Hematopoietic multipotent progenitor cell treated with erythropoietin and hydrocortisone succinate and interleukin-3 and kit ligand, for 4 days (in vitro differentiated cells): ENCODE measurements around the gene MOBP.

Source experiments
- DNase-seq: peaks from one replicate; pipeline ENCODE4 v3.0.0-alpha.2; 2015

MOBP gene

DNA sequence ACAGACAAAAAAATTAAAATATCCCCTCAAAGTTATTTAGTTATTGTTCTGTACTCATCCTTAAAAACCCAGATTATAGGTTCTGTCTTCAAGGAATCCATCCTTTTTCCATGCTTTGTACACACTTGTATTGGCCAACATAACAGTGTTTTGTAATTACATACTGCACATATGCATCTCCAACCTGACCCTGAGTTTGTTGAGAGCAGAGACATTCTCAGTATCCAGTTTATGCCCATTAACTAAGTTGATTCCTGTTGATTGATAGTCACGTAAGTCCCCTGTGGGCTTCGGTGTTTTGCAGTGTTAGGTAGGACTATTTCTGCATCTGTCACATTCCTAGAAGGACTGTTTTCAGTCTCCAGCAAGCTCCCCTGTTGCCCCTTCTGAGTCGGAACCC lies 33.6 kb downstream of the MOBP start:
- DNase-seq: no peak

DNA sequence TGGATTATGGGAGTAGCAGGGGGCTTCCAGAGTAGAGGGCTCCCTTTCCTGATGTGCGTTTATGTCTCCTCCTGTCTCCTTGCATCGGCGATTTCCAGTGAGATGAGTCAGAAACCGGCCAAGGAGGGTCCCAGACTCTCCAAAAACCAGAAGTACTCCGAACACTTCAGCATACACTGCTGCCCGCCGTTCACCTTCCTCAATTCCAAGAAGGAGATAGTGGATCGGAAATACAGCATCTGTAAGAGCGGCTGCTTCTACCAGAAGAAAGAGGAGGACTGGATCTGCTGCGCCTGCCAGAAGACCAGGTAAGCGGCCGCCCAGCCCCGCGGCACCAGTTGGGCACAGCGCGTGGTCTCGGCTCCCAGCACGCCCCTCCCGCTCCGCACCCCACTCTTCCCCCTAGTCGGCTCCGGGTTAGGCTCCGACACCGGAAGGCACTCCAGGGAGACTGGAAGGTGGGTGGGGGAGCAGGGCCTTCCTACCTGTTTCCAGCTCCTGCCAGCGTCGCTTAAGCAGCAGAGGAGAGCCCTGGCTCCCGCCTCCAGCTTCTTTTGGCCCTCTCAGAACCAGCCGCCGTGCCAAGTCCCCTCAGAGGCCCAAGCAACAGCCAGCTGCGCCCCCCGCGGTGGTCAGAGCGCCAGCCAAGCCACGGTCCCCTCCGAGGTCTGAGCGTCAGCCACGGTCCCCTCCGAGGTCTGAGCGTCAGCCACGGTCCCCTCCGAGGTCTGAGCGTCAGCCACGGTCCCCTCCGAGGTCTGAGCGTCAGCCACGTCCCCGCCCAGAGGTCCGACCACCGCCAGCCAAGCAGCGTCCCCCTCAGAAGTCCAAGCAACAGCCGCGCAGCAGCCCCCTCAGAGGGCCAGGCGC lies 34.7 kb downstream of the MOBP start:
- DNase-seq: peak; percentile 24

DNA sequence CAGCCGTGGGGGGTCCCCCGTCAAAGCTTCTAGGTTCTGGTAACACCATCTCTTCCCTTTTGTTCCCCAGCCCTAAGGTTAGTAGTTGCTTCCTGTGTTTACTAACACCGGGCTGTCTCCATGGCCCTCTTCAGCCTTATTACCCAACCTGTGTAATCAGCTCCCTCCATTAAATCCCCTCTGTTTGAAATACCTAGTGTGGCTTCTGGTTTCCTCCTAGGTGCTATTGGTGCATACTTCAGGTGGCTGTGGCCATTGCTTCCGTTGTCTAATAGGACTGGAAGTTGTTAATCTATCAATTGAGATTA lies 35.3 kb downstream of the MOBP start:
- no peak for DNase-seq

DNA sequence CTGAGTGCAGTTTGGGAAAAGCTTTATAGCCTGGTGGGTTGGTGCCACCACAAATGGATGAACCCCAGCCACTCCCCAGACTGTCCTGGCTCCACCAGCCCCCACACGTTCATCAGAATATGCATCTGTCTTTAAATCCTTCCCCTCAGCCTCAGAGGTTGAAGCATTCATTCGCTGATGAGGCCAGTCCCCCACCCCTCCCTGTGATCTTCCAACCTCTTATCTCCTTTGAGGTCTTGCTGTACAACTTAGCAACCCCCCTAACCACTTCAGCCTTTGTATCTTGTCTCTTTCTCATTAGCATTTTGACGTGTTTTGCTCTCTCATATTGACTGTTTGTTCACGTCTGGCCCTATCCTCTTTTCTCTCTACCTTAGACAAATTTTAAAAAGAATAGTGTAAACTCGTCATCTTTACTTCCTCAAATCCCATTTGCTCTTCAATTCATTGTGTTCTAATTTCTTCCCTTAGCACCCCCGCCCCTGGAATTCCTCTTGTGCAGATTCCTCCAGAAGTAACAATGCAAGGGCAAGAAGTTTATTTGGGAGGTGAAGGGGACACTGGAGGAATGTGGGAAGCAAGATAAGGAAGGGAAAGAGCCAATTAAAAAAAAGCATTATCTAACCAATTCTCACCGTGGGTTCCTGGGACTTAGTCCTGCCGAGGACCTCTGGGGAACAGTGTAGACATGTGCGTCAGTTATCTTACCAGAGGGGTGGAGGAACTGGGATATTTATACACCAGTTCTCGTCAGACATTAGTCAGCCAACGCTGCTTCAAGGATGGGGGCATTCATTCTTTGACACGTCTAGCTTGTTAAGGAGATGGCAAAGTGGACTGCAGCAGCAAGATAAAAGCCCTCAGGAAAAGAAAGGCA lies 38.6 kb downstream of the MOBP start:
- peak; percentile 55 for DNase-seq

DNA sequence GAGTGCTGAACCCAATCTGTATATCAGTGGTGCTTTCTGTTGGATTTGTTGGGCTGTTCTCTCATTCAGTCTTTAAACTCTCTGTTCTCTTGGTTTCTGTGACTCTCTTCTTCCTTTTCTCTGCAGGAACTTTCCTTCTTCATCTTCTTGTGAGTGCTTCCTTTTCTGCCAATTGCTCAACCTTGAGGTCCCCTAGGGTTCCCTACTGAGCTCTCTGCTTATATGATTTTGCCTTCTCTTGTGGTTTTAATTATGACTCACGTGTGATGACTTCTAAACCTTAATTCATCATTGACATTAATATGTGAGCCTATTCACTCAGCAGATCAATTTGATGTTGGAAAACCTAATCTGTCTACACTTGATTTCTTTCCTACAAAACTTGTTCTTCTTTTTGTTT lies 39.4 kb downstream of the MOBP start:
- peak; percentile 44 for DNase-seq

DNA sequence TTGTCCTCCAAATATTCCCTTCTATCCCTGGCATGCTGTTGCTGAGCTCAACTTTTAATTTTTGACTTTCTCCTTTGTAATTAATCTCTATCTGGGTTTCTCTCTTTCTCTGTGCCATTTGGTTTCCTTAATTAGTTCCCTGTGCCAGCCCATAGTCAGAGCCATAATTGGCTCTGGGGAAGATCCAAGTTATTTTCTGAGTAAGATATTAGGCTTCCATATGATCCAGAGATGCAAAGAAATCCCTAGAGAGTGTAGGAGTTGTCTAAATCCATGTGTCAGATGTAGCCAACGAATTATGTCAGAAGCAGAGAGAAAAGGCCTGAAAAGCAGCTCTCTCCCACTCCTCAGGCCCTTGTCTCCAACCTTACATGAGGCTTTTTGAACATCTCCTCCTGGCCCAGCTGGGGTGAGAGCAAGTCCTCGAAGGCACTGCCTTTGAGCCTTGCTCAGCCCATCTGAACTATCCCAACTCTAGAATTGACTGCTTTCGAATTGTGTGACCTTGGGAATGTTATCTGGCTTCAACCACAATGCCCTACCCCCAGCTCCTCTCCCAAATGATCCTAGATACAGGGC lies 46.4 kb downstream of the MOBP start:
- DNase-seq: no peak

DNA sequence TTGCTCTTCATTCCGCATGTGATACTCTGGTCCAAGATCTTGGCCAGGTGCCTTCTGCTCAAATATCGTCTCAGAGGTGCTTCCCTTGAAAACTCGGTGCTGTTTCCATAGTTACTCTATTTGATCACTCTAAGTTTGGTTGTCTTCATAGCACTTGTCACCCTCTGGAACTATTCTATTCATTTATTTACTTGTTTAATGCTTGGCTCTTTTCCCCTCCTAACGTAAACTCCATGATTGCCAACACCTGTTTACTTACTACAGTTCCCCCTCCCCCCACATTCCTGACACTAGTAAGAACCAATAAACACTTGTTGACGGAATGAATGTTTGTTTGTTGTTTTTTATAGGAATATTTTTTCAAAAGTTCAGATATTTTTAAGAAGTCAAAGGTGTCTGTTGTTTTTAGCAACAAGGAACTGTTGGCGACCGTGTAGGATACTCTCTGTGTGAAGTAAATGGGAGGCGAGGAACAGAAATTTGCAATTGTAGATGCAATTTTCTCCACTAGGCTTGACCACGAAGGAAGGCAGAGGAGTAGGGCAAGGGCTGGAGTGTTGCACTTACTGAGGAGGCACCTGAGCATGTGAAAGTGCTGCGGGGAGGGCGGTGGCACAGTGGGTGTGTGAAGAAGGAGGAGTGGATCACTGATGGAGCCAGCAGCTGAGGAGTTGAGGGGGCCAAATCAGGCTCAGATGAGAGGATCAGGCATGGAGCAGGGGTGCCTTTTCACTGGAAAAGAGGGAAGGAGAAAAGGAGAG lies 48.4 kb downstream of the MOBP start:
- DNase-seq: no peak

DNA sequence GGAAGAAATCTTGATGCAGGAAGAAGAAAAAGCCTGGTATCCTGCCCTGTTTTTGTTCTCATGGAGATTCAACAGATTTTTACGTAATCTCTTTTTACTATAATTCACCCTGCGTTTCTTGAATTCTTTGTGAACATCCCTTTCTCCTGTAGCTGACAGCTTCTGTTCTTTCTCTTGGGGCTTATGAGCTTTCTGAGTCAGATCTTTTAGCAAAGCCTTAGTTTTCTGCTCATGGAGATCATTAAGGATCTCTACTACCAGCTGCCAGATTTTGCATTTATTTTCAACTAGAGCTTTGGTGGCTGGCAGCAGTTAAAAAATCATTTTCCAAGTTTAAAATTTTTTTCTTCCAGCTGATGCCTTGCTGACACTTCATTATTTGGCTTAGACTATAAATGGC lies 51.6 kb downstream of the MOBP start:
- DNase-seq: no peak

DNA sequence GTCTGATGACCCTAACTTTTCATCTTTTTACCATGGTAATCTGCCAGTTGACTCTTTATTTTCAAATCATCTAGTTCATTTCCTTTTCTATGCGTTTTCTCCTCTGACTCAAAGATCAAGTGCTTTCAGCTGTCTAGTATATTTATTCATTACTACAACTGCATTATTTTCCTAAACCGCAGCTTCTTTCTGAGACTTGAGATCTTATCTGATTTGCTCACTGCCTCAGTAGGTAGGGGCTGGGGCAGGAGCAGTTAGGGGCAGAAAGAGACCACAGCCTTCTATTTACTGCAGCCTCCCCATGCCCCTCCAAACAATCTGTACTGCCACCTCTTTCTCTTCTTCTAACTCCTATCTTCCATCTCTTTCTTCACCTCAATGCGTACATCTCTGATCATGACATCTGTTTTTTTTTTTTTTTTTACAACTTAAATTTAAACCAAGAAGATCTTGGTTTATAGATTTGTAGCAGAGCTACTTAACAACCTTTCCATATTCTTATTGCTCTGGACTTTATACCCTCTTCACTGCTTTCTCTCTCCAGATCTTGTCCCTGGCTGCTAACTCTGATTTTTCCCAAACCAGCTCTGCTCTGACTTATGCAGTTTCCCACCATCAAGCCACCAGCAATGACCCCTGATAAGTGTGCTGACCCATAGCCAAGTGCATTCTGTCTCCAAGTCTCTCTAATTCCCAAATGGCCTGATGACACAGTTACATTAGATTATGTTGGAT lies 52.2 kb downstream of the MOBP start:
- no peak for DNase-seq

DNA sequence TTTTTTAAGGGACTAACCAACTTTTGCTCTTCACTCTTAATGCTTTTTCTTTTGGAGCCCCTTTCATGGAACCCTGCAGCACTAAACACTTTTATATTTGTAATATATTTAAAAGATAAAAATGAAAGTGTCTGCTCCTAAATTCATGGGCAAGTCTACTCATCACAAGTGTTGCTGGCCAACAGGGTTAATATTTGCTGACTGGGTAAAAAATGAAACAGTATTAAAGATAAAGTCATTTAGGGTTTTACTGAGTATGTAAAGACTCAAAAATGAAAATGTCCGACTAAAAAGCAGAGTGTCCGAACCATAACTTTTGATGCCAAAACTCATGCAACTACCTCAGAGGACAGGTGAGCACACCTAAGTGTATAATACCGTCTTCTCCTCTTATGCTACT lies 54.0 kb downstream of the MOBP start:
- no peak for DNase-seq

DNA sequence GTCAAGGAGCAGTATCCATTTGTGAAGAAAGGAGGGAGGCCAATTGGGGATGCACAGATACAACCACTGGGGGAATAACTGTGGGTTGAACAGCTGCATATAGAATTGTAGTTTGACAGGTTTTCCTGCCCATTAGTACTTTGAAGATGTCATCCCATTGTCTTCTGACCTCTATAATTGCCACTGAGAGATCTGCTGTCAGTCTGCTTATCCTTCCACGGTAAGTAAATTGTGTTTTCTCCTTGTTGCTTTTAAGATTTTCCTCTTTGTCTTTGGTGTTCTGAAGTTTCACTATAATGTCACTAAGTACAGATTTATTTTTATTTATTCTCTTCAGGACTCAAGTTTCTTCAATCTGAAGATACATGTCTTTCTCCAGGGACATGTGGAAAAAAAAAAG lies 56.6 kb downstream of the MOBP start:
- peak; percentile 27 for DNase-seq

DNA sequence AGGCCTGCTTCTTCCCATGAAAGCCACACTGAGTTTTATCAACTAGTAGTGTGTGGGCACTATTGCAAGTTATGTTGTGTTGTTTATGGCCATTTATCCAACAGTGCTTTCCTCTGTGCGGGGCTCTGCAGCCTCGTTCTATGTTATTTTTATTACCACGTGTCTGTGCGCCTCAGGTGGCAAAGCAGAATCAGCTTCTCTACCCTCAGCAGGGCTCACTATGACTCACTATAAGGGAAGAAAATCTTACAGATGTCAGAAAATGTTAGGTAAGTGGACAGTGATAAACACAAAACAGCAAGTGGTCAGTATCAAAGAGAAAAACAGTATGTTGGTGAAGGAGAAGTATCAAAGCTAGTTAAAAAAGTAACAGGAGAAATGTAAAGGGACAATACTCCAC lies 61.4 kb downstream of the MOBP start:
- DNase-seq: no peak

DNA sequence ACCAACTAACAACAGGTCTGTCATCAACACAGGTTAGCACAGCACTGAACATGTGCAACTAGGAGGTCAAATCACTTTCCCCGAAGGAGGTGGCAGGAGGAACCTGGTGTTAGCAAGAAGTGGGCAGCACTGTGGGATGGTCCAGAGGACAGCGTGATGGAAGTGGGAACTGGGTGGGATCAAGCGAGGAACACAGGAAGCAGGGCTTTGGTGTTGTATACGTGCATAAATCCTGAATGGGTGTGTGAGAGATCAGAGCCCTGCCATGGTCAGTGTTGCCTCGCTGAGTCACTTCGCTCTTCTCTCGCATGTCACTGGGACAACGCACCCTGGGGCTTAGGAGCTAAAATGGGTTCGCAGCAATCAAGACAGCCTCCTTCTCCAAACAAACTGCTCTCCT lies 62.1 kb downstream of the MOBP start:
- DNase-seq: no peak

DNA sequence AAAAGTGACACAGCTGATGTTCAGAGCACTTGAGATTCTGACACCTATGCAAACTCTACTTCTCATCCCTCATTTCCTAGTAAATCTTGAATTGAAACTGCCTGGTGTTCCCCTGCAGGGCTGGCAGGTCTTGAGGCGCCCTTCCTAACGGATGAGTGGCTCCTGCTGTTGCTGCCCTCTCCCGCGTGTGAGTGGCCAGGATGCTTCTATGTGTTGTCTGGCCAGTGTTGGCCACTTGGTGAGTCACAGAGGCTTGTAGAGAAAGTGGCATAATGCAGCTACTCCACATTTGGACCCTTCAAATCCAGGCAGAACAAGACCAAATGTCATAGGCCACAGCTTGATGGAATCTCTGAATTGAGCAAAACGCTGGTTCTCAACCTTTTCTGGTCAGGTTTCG lies 63.6 kb downstream of the MOBP start:
- no peak for DNase-seq

DNA sequence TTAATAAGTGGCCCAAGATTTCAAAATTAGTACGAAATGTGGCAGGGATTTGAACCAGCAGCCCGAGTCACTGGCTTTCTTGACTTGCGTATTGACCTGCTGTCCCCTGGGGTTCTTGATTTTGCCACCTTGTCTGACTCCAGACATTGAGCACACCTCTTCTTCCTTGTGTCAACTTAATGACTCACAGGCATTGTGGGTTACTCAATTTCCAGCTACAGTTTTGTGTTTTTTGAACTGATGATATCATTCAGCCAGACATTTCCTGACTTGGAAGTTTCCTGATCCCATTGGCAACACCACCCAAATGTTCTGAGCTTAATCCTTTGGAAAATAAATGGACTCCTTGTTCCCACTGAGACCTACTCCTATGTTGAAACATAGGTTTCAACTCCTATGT lies 64.2 kb downstream of the MOBP start:
- DNase-seq: no peak

DNA sequence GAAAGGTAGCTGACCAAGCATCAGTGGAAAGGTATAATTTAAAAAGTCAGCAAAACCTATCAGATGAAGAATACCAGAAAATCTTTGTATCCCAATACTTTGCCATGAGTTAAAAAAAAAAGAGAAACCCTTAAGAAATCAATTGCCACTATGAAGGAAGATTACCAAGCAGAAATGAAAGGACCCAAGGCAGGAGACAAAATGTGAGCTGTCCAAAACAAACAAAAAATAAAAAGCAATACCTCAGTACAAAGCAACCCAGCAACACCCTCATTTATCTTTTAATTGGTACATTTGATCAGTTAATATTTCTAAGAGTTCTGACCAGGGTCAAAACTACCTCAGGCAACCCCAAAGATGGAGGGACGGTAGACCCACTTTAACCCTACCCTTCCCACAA lies 65.3 kb downstream of the MOBP start:
- no peak for DNase-seq

DNA sequence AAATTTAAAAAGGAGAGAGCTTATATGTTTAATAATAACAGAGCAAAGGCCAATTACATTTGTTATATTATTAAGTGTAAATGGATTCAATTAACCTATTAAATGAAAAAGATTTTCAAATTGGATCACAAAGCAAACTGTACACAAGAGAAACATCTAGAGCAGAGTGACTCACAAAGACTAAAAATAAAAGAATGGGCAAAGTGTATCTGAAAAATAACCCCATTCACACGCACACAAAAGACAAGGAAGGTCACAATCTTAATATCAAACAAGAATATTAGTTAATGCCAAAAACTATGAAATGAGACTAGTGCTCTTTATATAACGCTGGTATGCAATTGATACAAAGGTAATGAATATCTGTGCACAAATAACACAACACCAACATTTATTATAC lies 65.7 kb downstream of the MOBP start:
- no peak for DNase-seq

DNA sequence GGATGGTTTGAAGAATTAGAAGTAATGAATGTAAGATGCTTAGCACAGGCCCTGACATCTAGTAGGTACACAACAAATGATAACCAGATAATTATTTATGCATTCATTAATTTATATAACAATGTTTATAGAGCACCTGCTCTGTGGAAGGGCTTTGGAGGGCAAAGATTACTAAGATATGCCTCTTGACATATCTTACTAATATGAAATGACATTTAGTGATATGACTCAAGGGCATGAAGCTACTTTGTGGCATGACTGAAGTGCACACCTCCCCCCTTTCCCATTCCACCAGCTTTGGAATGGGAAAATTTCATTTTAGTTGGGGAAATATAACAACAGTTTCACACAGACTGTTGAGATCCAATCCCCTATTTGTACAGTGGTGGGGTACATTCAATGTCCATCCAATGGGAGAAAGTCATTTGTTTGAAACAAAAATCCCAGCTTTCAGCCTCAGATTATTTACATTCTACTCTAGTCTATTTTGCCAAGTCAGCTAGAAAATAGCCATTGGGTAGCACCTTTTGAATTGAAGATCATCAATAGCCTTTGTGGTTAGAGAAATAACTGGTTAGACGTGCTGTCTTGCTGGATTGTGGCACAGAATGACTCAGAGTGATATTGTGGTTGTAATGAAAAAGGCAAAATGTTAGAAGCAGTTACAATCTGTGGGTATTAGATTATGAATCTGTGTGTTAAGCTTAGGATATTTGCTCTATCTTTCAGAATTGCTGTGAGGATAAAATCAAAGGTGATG lies 72.9 kb downstream of the MOBP start:
- DNase-seq: peak; percentile 33

DNA sequence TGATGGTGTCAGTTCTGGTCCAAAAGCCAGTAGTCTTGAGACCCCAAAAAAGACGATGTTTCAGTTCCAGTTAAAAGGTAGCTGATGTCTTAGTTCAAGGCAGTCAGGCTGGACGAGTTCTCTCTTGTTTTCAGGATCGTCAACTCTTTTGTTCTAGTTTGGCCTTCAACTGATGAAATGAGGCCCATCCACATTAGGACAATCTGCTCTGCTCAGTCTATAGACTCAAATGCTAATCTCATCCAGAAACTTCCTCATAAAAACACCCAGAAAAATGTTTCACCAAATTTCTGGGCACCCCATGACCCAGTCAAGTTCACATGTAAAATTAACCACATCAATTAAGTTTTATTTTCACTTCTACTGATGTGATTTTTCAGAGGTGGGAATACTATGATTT lies 74.0 kb downstream of the MOBP start:
- DNase-seq: no peak

DNA sequence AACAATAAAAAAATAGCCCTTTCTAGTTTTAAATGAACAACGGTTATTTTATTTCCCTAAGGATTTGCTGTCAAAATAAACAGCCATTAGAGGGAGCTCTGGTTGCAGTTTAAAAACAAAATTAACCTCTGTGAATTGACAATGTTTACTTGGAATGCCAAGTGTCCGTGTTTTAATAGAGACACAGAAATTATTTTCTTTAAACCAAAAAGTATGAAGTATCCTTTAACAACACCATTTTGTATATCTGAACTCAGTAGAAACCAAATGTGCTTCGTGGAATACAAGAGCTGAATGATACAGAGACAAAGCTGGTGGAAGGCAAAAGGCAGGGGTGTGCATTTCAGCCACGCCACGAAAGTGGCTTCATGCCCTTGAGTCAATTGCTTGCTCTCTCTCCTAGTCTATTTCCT lies 74.4 kb downstream of the MOBP start:
- peak; percentile 74 for DNase-seq

DNA sequence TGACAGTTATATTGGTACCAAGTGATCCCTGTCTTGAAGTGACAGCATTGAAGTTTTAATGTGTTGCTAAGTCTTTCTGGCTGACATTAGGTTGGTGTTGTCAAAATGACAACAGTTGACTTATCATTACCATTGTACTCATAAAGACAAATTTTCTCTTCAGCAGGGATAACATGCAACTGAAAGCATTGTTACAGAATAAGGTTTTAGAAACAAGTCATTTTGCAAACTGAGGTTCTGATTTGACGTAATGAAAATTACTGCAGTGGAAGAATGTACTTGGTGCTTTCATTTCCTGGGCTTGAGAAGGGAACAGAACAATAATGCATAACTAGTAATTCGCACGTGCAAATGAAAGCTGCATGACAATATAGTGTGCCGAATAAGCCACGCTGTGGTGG lies 75.1 kb downstream of the MOBP start:
- DNase-seq: no peak

DNA sequence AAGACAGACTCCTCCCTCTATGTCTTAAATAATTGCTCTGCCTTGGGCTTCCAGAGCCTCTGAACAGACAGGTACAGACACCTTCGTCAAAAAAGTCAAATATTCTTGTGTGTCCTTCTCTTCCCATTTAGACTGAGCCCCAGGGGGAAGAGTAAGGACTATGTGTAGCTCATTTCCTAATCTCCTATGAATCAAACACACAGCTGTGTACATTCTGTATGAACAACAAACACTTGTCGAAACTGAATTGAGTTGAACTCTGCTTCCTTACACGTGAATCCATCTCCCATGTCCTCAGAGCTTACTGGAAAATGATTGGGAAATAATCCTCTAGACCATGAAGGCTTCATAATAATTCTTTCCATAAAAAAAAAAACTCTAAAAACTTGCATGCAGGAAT lies 80.8 kb downstream of the MOBP start:
- no peak for DNase-seq
